BJ (cell line): ENCODE results near the gene VPS52. TPM values are rescaled to one million over a fixed set of nuclear protein-coding genes. Genes with fewer than 3 reads are reported as not detected.

Experiments used
- CTCF ChIA-PET: fragments of 350-600 bp; formaldehyde crosslinking; extraction: SDS; loops from one replicate; lab custom pipeline; 2021; ENCODE audit warnings: antibody characterized with exemption, inconsistent platforms; lab: Yijun Ruan, JAX
- POLR2A ChIA-PET: fragments of 300-600 bp; sonication (Branson Sonifier 250); formaldehyde crosslinking; extraction: SDS; loops from one replicate; lab custom pipeline; 2021; ENCODE audit warnings: antibody characterized with exemption; lab: Charles Lee
- DNase-seq: peaks from one replicate; pipeline ENCODE4 v3.0.0-alpha.2; 2011; ENCODE audit warnings: low read depth
- H3K27me3 ChIP-seq: 2 replicates; pipeline ENCODE4 v1.6.0; 2011; ENCODE audit warnings: low read length; ENCODE audit not compliant: control insufficient read depth, insufficient read depth
- H3K36me3 ChIP-seq: 2 replicates; pipeline ENCODE4 v1.5.1; 2011; ENCODE audit warnings: low read length; ENCODE audit not compliant: control insufficient read depth, insufficient read depth
- H3K4me3 ChIP-seq: 2 replicates; pipeline ENCODE4 v1.5.1; 2011; ENCODE audit warnings: low read depth, mild to moderate bottlenecking, control low read depth, low read length
- polyA plus RNA-seq: library from polyadenylated mRNA; depleted of rRNA; stranded (reverse); fragments of >200 nt; gene quantifications from 2 replicates; pipeline ENCODE4 v1.2.3, GENCODE V29; 2011
- TF ChIP-seq, protein P1 (sequence below): IDR thresholded peaks from 2 replicates; pipeline ENCODE4 v1.5.1; 2011; ENCODE audit warnings: low read depth, mild to moderate bottlenecking, control low read depth, inconsistent platforms, low read length, moderate library complexity; ENCODE audit not compliant: insufficient read depth

Gene VPS52
- polyA plus RNA-seq, 1 experiment, result 89.8 TPM

DNA sequence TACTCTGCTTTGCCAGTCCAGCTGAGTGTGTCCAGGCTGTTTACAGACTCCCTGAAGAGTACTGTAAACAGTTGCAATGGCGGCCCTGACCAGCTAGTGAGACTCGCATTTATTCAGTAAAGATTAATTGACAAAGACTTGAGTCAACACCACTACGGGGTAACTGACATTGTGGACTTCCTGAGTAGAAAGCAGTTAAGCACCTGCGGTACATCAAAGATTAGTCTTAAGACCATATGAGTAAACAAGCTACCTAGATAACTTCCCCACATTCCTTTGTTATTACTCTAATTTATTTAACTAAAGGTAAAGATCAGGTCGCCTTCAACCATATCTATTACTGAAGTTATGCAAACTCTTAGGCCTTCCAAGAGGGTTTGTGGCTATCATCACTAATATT is 12.6 kb downstream of the VPS52 start:
- Histone ChIP-seq H3K4me3 (no peak overlapping the region), H3K36me3 (peaks cover 4% of the 10 kb centered on the region), H3K27me3 (no peaks in the 10 kb centered on the region)
- no peak for DNase-seq
- POLR2A ChIA-PET, result no interaction called here
- CTCF ChIA-PET, result interaction anchor here (0.6 to 1.2 kb wide), 3 partner anchors 62 to 895 kb away, joined by 3 read pairs; no protein-coding TSS in a partner anchor
- TF ChIP-seq, protein P1, sequence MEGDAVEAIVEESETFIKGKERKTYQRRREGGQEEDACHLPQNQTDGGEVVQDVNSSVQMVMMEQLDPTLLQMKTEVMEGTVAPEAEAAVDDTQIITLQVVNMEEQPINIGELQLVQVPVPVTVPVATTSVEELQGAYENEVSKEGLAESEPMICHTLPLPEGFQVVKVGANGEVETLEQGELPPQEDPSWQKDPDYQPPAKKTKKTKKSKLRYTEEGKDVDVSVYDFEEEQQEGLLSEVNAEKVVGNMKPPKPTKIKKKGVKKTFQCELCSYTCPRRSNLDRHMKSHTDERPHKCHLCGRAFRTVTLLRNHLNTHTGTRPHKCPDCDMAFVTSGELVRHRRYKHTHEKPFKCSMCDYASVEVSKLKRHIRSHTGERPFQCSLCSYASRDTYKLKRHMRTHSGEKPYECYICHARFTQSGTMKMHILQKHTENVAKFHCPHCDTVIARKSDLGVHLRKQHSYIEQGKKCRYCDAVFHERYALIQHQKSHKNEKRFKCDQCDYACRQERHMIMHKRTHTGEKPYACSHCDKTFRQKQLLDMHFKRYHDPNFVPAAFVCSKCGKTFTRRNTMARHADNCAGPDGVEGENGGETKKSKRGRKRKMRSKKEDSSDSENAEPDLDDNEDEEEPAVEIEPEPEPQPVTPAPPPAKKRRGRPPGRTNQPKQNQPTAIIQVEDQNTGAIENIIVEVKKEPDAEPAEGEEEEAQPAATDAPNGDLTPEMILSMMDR, result no peak

DNA sequence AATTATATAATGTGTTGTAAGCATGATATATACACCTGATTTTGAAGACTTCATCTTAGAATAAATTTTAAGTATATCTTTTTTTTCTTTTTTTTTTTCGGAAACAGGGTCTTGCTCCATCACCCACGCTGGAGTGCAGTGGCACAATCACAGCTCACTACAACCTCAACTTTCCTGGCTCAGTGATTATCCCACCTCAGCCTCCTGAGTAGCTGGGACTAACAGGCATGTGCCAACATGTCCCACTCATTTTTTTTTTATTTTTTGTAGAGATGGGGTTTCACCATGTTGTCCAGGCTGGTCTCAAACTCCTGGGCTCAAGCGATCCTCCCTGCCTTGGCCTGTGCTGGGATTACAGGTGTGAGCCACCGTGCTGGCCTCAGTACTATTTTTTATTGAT is 17.1 kb downstream of the VPS52 start:
- CTCF ChIA-PET, result interaction anchor here (1.3 kb wide), 1 partner anchor 23 kb away, joined by 4 read pairs; the partner anchor contains the start of gene B3GALT4
- Histone ChIP-seq H3K36me3 (no peaks in the 10 kb centered on the region), H3K27me3 (no peaks in the 10 kb centered on the region), H3K4me3 (no peak overlapping the region)
- POLR2A ChIA-PET, result no interaction called here
- TF ChIP-seq, protein P1, result no peak
- no peak for DNase-seq

DNA sequence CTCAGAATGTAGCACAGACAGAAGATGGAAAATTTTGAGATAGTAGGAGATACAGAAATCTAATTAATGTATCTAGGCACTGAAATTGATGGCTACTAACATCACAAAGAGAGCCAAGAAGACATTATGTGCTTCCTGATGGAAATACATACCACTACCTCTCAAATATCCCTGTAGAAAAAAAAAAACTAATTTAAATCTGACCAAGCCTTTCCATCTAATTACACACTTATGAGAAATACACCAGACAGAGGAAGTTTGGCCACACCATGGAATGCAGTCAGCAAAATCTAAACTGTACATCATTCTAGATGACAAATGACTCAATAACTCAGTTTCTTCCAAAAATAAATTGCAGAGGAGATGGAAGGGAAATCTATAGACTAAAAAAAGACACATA is 18.9 kb downstream of the VPS52 start:
- DNase-seq, result no peak
- Histone ChIP-seq H3K27me3 (no peaks in the 10 kb centered on the region), H3K36me3 (no peaks in the 10 kb centered on the region), H3K4me3 (no peak overlapping the region)
- TF ChIP-seq, protein P1, result no peak
- ChIA-PET CTCF (no interaction called here), POLR2A (no interaction called here)

DNA sequence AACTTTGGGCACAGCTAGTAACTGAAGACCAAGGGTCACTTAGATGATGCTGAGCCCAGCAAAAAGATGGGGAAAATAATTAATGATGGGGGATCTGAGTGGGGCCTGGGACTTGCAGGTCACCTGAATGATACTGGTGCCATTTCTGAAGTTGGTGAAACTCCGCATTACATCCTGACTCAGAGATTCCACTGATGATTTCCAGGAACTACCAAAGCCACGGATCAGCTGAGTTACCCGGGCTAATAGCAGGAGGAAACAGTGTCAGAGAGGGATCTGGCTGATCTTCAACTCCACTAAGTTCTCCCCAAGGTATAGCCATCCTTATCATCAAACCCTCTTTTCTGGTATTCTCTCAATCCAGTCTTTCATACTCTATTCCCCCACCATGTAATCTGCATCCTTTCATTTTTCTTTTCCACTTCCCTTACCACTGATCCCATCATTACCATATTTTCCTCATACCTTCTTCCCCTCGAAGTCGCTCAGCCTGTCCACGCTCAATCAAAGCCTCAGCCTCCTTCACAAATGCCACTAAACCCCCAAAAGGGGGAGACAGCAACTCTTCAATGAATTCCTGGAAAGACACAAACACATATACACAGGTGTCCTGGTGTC is 20.2 kb downstream of the VPS52 start:
- H3K27me3 ChIP-seq, result no peaks in the 10 kb centered on the region
- TF ChIP-seq, protein P1, result no peak
- ChIA-PET POLR2A (interaction anchor here (0.6 kb wide), 1 partner anchor 101 kb away, joined by 13 read pairs; no protein-coding TSS in a partner anchor), CTCF (interaction anchor here (0.8 to 1.5 kb wide), 3 partner anchors 9 to 237 kb away, joined by 3 to 6 read pairs (median 5); no protein-coding TSS in a partner anchor)
- no peak for DNase-seq
- H3K36me3 ChIP-seq, result no peaks in the 10 kb centered on the region
- no peak overlapping the region for H3K4me3 ChIP-seq

DNA sequence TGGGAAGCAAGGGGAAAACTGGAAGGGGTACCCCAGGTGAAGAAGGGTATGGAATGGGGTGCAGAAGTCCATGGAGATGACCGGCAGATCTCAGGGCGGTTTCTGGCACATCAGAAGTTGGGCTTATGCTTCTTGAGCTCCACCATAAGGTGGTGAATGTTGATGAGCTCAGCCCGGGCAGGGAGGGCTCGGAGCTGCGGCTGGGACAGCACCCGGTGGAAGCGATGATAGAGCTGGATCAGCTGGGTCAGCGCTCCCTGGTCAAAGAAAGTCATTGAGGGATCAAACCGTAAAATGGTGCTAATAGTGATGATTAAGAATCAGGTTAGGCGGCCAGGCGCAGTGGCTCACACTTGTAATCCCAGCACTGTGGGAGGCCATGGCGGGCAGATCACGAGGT is 20.9 kb downstream of the VPS52 start:
- no peak for DNase-seq
- Histone ChIP-seq H3K27me3 (no peaks in the 10 kb centered on the region), H3K4me3 (no peak overlapping the region), H3K36me3 (no peaks in the 10 kb centered on the region)
- TF ChIP-seq, protein P1, result no peak
- ChIA-PET CTCF (interaction anchor here (0.8 to 3.1 kb wide), 9 partner anchors 9 to 236 kb away, joined by 3 to 18 read pairs (median 5); partner anchors contain the start of genes B3GALT4, RPS18 and VPS52), POLR2A (interaction anchor here (0.6 kb wide), 1 partner anchor 100 kb away, joined by 13 read pairs; no protein-coding TSS in a partner anchor)
